ENCODE measurements around the gene POLG2. TPM values are rescaled to one million over a fixed set of nuclear protein-coding genes. Genes with fewer than 3 reads are reported as not detected.

POLG2 gene
- total RNA-seq (2014; rRNA removed; shearing (Covaris generic)) = 7.3 and 18.5 TPM in 2 replicates

GRCh38 chr17:64496786-64497564 is at the start of gene POLG2:
Gene POLG2 (minus strand): TSS chr17:64497054. CDS start chr17:64496968, 86 bp downstream.
- DNase-seq (ENCODE audit: low spot score) = peak; percentile 92
- in situ Hi-C loops (cut with HindIII; ENCODE audit: low sequenced_read_pairs) = no loop called here

DNA sequence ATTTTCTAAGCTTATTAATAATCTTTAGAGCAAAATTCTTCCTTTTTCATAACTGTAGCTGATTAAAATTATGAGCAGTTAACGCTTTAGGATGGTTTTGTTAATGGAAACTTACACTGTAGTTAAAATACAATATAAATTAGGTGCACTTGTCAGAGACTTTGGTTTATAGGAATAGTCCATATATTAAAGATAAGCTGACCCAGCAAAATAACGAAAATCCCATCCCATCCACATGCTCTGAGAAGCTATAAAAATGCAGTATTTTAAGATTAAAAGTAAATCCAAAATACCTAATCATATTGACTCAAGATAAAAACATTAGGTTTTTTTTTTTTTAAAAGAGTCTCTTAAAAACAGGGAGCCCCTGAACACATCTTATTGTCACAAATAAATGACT is 47.9 kb upstream of the POLG2 start:
- in situ Hi-C loops (cut with HindIII; ENCODE audit: low sequenced_read_pairs) = no loop called here
- DNase-seq (ENCODE audit: low spot score) = no peak

- DNase-seq (ENCODE audit: low spot score) = no peak
- in situ Hi-C loops (cut with HindIII; ENCODE audit: low sequenced_read_pairs) = no loop called here
These were observed 43.4 kb upstream of the POLG2 start for GRCh38 chr17:64540118-64540776.

DNA sequence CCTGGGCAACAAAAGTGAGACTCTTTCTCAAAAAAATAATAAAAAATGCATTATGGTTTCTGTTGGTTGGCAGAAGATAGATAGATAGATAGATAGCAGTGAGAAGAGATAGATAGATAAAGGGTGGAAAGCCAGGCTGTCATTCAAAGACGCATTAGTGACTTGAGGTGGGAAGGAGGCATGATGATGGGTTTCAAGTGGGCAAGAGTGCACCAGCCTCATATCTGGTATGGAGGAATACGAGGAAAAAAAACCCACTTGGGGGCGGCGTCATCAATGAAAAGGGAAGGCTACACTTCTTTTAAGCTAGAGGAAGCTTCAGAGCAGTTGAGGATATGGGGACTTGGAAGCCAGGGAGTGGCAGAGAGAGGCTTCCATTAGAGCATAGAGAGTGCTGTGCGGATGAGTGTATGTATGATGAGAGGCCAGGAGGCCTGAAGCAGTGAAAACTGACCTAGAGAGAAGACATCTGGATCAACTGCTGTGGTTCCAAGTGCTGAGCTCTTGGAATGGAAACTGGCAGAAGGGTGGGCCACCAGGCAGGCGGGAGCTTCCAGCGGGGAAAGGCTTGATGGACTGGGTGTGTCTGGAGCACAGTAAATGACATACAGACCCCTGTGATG is 41.8 kb upstream of the POLG2 start:
- in situ Hi-C loops (cut with HindIII; ENCODE audit: low sequenced_read_pairs) = no loop called here
- no peak for DNase-seq (ENCODE audit: low spot score)

- in situ Hi-C loops (cut with HindIII; ENCODE audit: low sequenced_read_pairs) = no loop called here
- no peak for DNase-seq (ENCODE audit: low spot score)
These were observed 40.6 kb upstream of the POLG2 start for GRCh38 chr17:64537488-64537887.

GRCh38 chr17:64536913-64537312 is 40.1 kb upstream of the POLG2 start:
- in situ Hi-C loops (cut with HindIII; ENCODE audit: low sequenced_read_pairs) = no loop called here
- no peak for DNase-seq (ENCODE audit: low spot score)

- in situ Hi-C loops (cut with HindIII; ENCODE audit: low sequenced_read_pairs) = no loop called here
These were observed 38.5 kb upstream of the POLG2 start for GRCh38 chr17:64535357-64535756.

GRCh38 chr17:64534187-64534586 is 37.3 kb upstream of the POLG2 start:
- in situ Hi-C loops (cut with HindIII; ENCODE audit: low sequenced_read_pairs) = no loop called here
- no peak for DNase-seq (ENCODE audit: low spot score)

More at GRCh38 chr17:64535357-64535756, 38.5 kb upstream of the POLG2 start:
- no peak for DNase-seq (ENCODE audit: low spot score)

DNA sequence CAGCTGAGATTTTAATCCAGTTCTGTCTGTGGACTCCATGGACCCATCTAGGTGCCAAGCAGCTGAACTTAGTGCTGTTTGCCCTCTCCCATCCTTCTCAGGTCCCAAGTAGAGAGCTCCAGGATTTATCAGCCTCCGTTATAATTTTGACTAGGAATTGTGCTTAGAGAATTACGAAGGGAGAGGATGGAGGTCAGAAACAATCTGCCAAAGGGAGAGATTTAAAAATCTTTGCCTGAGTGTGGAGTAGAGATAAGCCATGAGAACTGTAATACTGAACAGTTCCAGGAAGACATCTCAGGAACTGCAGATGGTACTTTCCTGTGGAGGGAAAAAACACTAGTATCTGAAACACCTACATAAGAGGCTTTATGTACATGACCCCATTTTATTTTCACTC is 36.9 kb upstream of the POLG2 start:
- no peak for DNase-seq (ENCODE audit: low spot score)
- in situ Hi-C loops (cut with HindIII; ENCODE audit: low sequenced_read_pairs) = no loop called here

DNA sequence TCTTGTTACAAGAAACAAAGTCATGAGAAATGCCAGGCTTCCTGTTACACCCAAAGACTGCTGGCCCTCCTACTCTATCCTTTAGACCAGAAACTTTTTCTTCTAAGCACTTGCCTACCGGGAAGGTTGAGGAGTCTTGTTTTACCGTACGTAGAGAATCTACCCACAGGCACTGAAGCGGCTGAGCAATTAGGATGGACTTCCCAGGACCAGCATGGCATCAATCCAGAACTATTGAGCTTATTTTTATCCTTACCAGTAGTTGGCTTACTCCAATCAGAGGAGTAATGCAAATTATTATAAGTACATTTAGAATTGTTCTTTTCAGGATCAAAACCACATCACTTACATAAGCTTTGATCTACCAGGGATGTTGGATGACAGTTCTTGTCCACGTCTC is 35.6 kb upstream of the POLG2 start:
- DNase-seq (ENCODE audit: low spot score) = no peak
- in situ Hi-C loops (cut with HindIII; ENCODE audit: low sequenced_read_pairs) = no loop called here

- in situ Hi-C loops (cut with HindIII; ENCODE audit: low sequenced_read_pairs) = no loop called here
- DNase-seq (ENCODE audit: low spot score) = no peak
These were observed 35.1 kb upstream of the POLG2 start for GRCh38 chr17:64531955-64532371.

- in situ Hi-C loops (cut with HindIII; ENCODE audit: low sequenced_read_pairs) = no loop called here
- DNase-seq (ENCODE audit: low spot score) = no peak
These were observed 32.4 kb upstream of the POLG2 start for GRCh38 chr17:64529221-64529620.

DNA sequence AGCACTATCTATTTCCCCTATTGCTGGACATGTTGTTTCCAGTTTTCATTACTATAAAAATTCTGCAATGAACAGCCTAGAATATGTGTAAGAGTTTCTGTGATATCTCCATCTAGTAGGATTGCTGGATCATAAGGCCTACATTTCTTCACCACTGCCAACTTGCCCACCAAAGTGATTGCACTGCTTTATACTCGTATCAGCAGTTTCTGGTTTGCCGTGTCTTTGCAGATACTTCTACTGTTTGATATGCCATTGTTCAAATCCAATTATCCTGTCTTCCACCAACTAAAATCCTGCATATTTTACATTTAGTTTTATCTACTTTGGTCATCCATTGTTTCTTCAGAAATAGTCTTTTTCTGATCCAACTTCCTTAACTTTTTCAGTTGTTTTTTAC is 31.1 kb upstream of the POLG2 start:
- in situ Hi-C loops (cut with HindIII; ENCODE audit: low sequenced_read_pairs) = no loop called here
- DNase-seq (ENCODE audit: low spot score) = no peak

GRCh38 chr17:64520359-64520758 is 23.5 kb upstream of the POLG2 start:
- no peak for DNase-seq (ENCODE audit: low spot score)
- in situ Hi-C loops (cut with HindIII; ENCODE audit: low sequenced_read_pairs) = no loop called here

DNA sequence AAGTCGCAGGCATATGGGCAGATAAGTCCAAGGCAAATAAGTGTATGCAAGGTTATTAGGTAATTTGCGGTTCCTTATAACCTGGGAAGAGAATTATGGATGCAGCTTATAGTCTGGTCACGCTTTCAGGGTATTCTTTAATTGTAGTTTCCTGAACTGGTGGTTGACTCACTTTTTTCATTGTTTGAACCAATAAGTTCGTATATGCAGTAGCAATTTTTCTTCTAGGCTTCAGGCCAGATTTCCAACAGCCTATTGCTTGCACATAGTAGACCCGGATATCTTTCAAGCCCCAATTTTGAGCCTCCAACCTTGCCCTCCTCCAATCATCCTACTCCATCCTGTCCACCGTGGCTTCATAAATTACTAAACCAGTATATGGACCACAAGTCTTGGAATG is 22.7 kb upstream of the POLG2 start:
- in situ Hi-C loops (cut with HindIII; ENCODE audit: low sequenced_read_pairs) = no loop called here
- DNase-seq (ENCODE audit: low spot score) = no peak

DNA sequence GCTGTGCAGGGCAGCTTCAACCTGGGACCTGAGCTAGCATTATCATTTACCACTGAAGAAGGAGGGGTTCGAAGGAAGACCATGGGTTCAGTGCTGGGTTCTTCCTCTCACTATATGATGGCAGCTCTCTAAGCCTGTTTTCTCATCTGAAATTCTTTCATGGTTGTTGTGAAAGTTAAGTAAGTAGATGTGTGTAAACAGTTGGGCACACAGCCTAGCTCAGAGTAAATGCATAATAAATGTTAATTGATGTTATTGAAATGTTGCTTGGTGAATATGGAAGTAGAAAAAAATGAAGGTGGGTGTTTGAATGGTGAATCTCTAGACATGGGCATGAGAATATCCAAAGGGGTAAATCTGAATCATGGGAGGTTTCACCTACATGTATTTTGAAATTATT is 19.0 kb upstream of the POLG2 start:
- in situ Hi-C loops (cut with HindIII; ENCODE audit: low sequenced_read_pairs) = no loop called here

DNA sequence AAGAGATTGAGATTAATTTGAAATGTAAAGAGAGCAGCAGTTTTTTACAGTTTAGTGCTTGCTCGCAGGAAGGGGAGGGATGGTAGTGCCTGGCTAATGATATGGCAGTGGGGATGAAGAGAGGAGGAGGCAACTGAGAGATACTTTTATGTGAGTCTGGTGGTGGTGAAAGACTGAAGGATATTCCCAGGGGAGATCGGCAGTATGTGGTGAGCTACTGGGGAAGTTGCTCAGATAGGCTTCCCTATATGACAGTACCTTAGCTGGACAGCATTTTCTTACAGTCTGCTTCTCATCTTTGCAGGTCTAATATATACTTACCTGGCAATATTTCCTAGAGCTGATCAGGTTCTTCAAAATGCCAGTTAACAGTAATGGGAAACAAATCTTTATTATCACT is 18.6 kb upstream of the POLG2 start:
- in situ Hi-C loops (cut with HindIII; ENCODE audit: low sequenced_read_pairs) = no loop called here
- DNase-seq (ENCODE audit: low spot score) = no peak

More for the DNA sequence above, 19.0 kb upstream of the POLG2 start:
- no peak for DNase-seq (ENCODE audit: low spot score)

- no peak for DNase-seq (ENCODE audit: low spot score)
- in situ Hi-C loops (cut with HindIII; ENCODE audit: low sequenced_read_pairs) = no loop called here
These were observed 12.3 kb upstream of the POLG2 start for GRCh38 chr17:64509179-64509578.

DNA sequence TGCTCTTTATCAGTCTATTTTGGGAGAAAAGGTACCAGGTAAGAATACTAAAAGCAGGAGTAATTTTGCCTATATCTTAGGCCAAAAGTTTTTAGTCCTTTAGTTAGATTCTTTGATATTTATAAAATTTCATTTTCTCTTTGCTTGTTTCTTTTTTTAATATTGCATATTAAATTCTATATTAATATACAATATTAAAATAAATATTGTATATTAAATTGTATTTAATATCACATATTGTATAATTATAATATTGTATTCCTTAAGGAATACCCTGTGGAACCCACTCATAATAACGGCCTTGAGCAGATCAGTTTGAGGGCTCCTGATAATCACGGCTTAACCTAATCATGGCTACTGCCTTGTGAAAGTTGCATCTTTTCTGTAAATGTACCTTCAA is 11.8 kb upstream of the POLG2 start:
- DNase-seq (ENCODE audit: low spot score) = no peak
- in situ Hi-C loops (cut with HindIII; ENCODE audit: low sequenced_read_pairs) = no loop called here

DNA sequence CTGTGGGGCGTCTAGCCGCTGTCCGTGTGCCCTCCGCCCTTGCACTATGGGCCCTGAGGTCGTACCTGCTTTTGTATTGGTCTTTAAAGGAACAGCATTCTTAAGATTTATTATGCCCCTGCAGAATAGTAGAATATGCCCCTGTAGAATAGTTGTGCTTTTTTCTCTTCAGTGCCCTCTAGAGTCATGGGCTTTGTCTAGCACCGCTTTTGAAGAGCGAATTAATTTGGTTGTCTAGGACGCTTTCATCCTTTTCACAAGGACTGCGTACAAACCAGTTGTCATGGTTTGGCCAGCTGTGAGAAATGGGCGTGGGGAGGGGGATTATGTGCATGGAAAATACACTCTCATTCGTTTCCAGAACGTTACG is 10.5 kb upstream of the POLG2 start:
- in situ Hi-C loops (cut with HindIII; ENCODE audit: low sequenced_read_pairs) = no loop called here

More for the DNA sequence above, 10.5 kb upstream of the POLG2 start:
- DNase-seq (ENCODE audit: low spot score) = peak; percentile 67
